CD14-positive monocyte (primary cell): Measurements from ENCODE around the gene ROPN1. TPM values are rescaled to one million over a fixed set of nuclear protein-coding genes. Genes with fewer than 3 reads are reported as not detected.

Source experiments
- DNase-seq, 3 donors: peaks; one replicate each; pipeline ENCODE4 v3.0.0-alpha.2; 2011 to 2022
- H2AFZ ChIP-seq: 2 replicates; pipeline ENCODE4 v1.6.0; 2012; ENCODE audit warnings: mild to moderate bottlenecking, low read depth, low read length, inconsistent platforms; ENCODE audit not compliant: insufficient read depth, poor library complexity, severe bottlenecking
- H3K27ac ChIP-seq, 2 donors: 1 replicate in 1 of 2; 2 replicates in 1 of 2; pipeline ENCODE4 v1.5.1; 2012 to 2013; ENCODE audit warnings: low read length in 2 of 2, control low read depth in 1 of 2, inconsistent platforms in 1 of 2, low read depth in 1 of 2, mild to moderate bottlenecking in 1 of 2
- H3K27me3 ChIP-seq, 2 donors: one replicate each; pipeline versions ENCODE4 v1.6.0 to v1.6.1; 2011 to 2013; ENCODE audit warnings: low read length in 2 of 2; ENCODE audit not compliant: control insufficient read depth in 2 of 2, insufficient read depth in 2 of 2
- H3K36me3 ChIP-seq, 2 donors: replicated peaks in 1 of 2; 1 replicate in 1 of 2; 2 replicates in 1 of 2; pipeline versions ENCODE4 v1.5.1 to v1.6.1; 2012 to 2013; ENCODE audit warnings: low read length in 2 of 2, control low read depth in 1 of 2, inconsistent platforms in 1 of 2, mild to moderate bottlenecking in 1 of 2; ENCODE audit not compliant: insufficient read depth in 2 of 2, control insufficient read depth in 1 of 2
- H3K4me1 ChIP-seq, 2 donors: 1 replicate in 1 of 2; 2 replicates in 1 of 2; pipeline versions ENCODE4 v1.5.1 to v1.6.1; 2012 to 2013; ENCODE audit warnings: low read length in 2 of 2, control low read depth in 1 of 2, inconsistent platforms in 1 of 2, mild to moderate bottlenecking in 1 of 2, moderate library complexity in 1 of 2; ENCODE audit not compliant: insufficient read depth in 2 of 2, control insufficient read depth in 1 of 2
- H3K4me2 ChIP-seq: replicated peaks from 2 replicates; pipeline ENCODE3; 2012; ENCODE audit warnings: low read length, moderate library complexity, mild to moderate bottlenecking; ENCODE audit not compliant: poor library complexity, severe bottlenecking; ENCODE audit errors: extremely low read depth
- H3K4me3 ChIP-seq, 3 experiments: fragments of 200-600 bp in 1 of 3; sonication (generic) in 1 of 3; replicated peaks in 1 of 3; 1 replicate in 2 of 3; 2 replicates in 1 of 3; pipeline ENCODE4 v1.5.1; 2011 to 2013; ENCODE audit warnings: low read length in 3 of 3, mild to moderate bottlenecking in 3 of 3, control low read depth in 2 of 3, low read depth in 2 of 3, inconsistent platforms in 1 of 3, moderate library complexity in 1 of 3
- H3K79me2 ChIP-seq: 2 replicates; pipeline ENCODE4 v1.6.0; 2012; ENCODE audit warnings: mild to moderate bottlenecking, control low read depth, inconsistent platforms, low read length, moderate library complexity; ENCODE audit not compliant: insufficient read depth
- H3K9ac ChIP-seq: 2 replicates; pipeline ENCODE4 v1.6.0; 2017; ENCODE audit warnings: low read length, mild to moderate bottlenecking; ENCODE audit not compliant: insufficient read depth, poor library complexity, severe bottlenecking
- H3K9me3 ChIP-seq, 2 donors: replicated peaks in 1 of 2; 1 replicate in 1 of 2; 2 replicates in 1 of 2; pipeline versions ENCODE4 v1.5.1 to v1.6.1; 2012 to 2013; ENCODE audit warnings: low read length in 2 of 2, control low read depth in 1 of 2; ENCODE audit not compliant: control insufficient read depth in 1 of 2, insufficient read depth in 1 of 2
- H4K20me1 ChIP-seq: 2 replicates; pipeline ENCODE4 v1.6.0; 2012; ENCODE audit warnings: mild to moderate bottlenecking, low read length, control low read depth, moderate library complexity; ENCODE audit not compliant: insufficient read depth
- H3K27ac Mint-ChIP-seq, 7 donors: one replicate each; pipeline ENCODE4 v1.8.0; 2020; ENCODE audit warnings: mild to moderate bottlenecking in 7 of 7, mixed read lengths in 7 of 7, moderate library complexity in 6 of 7, inconsistent platforms in 2 of 7
- H3K27me3 Mint-ChIP-seq, 3 donors: one replicate each; pipeline ENCODE4 v1.8.0; 2021 to 2022; ENCODE audit warnings: low read depth in 3 of 3, mild to moderate bottlenecking in 3 of 3, mixed read lengths in 3 of 3, moderate library complexity in 3 of 3, inconsistent platforms in 1 of 3
- H3K36me3 Mint-ChIP-seq, 2 donors: one replicate each; pipeline ENCODE4 v1.8.0; 2020; ENCODE audit warnings: mixed read lengths in 2 of 2, inconsistent platforms in 1 of 2, mild to moderate bottlenecking in 1 of 2
- H3K4me1 Mint-ChIP-seq: one replicate; pipeline ENCODE4 v1.8.0; 2020; ENCODE audit warnings: mild to moderate bottlenecking, mixed read lengths
- H3K4me3 Mint-ChIP-seq, 2 donors: one replicate each; pipeline ENCODE4 v1.8.0; 2020; ENCODE audit warnings: mild to moderate bottlenecking in 2 of 2, mixed read lengths in 2 of 2, moderate library complexity in 1 of 2
- H3K9me3 Mint-ChIP-seq, 7 donors: one replicate each; pipeline ENCODE4 v1.8.0; 2020 to 2022; ENCODE audit warnings: mixed read lengths in 7 of 7, mild to moderate bottlenecking in 6 of 7, moderate library complexity in 6 of 7, inconsistent platforms in 2 of 7
- WGBS: methylation state at CpG from one replicate; pipeline ENCODE4 v1.1.5; 2013; ENCODE audit warnings: missing lambda C conversion rate; ENCODE audit not compliant: insufficient coverage; 5-methylcytosine and 5-hydroxymethylcytosine counted together
- intact Hi-C, 2 donors: fragments of 100-400 bp; cut with micrococcal nuclease; formaldehyde crosslinking; loops; one replicate each; pipeline versions ENCODE4 v1.15.0 to v1.15.1; 2023
- polyA plus RNA-seq, 3 donors: library from polyadenylated mRNA; depleted of rRNA in 1 of 3; unstranded in 2 of 3; stranded (reverse) in 1 of 3; fragments of 300-500 nt in 2 of 3; fragments of >200 nt in 1 of 3; fragmentation: Illumina TruSeq in 2 of 3; gene quantifications; 1 replicate in 2 of 3; 2 replicates in 1 of 3; pipeline ENCODE4 v1.2.3, GENCODE V29; 2012 to 2021
- TF ChIP-seq, protein P1 (sequence below): fragments of 200-600 bp; IDR thresholded peaks from one replicate; pipeline ENCODE4 v1.8.0; 2022; ENCODE audit warnings: antibody characterized with exemption, mild to moderate bottlenecking

ROPN1 gene
- polyA plus RNA-seq, 3 donors, result not detected

DNA sequence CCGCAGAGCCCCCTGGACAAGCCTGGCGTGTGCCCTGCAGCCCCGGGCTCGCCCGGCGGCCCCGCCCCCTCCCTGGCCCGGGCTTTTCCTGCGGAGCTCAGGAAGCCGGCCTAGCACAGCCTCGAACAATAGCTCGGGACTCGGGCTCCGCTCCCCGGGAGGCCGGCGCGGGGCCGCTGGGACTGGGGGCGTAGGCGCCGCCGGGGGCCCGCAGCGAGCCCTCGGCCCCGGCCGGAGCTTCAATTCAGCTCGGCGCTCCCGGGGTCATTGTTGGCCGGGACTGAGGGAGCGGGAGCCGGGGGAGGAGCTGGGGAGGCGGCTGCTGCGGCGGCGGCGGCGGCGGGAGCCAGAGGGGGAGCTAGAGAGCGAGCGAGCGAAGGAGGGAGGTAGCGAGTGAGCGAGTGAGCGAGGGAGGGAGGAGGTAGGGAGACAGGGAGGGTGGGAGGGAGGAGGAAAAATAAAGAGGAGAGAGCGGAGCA lies 41.0 kb upstream of the ROPN1 start:
- TF ChIP-seq, protein P1, sequence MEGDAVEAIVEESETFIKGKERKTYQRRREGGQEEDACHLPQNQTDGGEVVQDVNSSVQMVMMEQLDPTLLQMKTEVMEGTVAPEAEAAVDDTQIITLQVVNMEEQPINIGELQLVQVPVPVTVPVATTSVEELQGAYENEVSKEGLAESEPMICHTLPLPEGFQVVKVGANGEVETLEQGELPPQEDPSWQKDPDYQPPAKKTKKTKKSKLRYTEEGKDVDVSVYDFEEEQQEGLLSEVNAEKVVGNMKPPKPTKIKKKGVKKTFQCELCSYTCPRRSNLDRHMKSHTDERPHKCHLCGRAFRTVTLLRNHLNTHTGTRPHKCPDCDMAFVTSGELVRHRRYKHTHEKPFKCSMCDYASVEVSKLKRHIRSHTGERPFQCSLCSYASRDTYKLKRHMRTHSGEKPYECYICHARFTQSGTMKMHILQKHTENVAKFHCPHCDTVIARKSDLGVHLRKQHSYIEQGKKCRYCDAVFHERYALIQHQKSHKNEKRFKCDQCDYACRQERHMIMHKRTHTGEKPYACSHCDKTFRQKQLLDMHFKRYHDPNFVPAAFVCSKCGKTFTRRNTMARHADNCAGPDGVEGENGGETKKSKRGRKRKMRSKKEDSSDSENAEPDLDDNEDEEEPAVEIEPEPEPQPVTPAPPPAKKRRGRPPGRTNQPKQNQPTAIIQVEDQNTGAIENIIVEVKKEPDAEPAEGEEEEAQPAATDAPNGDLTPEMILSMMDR, result peak; percentile 67
- Mint-ChIP-seq H3K9me3 (peaks cover 0 to 23% (median 9%) of the 10 kb centered on the region in 7 donors), H3K4me1 (peaks cover 9% of the 10 kb centered on the region), H3K27me3 (peaks cover 50 to 66% (median 56%) of the 10 kb centered on the region in 3 donors), H3K4me3 (peak overlapping the region; percentile 51 to 54), H3K36me3 (peaks cover 3 to 11% of the 10 kb centered on the region in 2 donors), H3K27ac (no peak overlapping the region)
- H3K9me3 ChIP-seq, result peaks cover 0 to 14% of the 10 kb centered on the region in 2 donors
- H2AFZ ChIP-seq, result peak overlapping the region; percentile 68
- H3K4me1 ChIP-seq, result peaks cover 5 to 9% of the 10 kb centered on the region in 2 donors
- H4K20me1 ChIP-seq, result no peaks in the 10 kb centered on the region
- H3K27ac ChIP-seq, result no peak overlapping the region
- H3K36me3 ChIP-seq, result no peaks in the 10 kb centered on the region
- no peak overlapping the region for H3K9ac ChIP-seq
- H3K27me3 ChIP-seq, result peaks cover 77 to 81% of the 10 kb centered on the region in 2 donors
- peak overlapping the region; percentile 74 for H3K4me2 ChIP-seq
- peak; percentile 2 to 30 (median 8) for DNase-seq
- intact Hi-C loops, result no loop called here
- under 1% methylated on average over 48 of the region's 48 CpGs for WGBS
- H3K79me2 ChIP-seq, result no peaks in the 10 kb centered on the region
- H3K4me3 ChIP-seq, result peak overlapping the region in 1 of 3 experiments; percentile 63

DNA sequence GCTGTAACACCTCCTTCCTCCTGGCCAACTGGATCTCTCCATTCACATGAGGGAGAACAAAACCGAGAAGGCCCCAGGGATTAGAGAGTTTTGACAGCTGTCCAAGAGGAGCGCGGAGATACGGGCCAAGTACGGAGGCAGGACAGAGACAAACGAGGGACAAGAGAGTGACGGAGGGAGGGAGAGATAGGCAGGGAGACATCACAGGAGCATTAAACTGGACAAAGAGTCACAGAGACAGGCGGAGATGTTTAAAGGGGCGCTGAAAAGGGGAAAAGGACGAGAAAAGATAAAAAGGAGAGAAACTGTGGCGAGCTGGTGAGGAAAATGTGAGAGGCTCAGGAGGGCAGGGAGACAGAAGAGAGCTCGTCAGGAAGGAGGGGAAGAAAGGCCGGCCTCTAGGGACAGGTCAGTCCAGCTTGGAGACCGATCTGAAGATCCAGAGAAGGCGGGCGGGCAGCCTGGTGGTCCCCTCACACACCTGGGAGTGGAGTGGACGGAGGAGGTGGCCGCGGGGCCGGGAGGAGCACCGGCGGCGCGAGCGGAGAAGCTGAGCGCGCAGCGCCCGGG lies 40.5 kb upstream of the ROPN1 start:
- H3K4me3 ChIP-seq, result peak overlapping the region in 1 of 3 experiments; percentile 63
- peaks cover 75 to 78% of the 10 kb centered on the region in 2 donors for H3K27me3 ChIP-seq
- no peaks in the 10 kb centered on the region for H3K79me2 ChIP-seq
- TF ChIP-seq, protein P1, result no peak
- no peak overlapping the region for H3K9ac ChIP-seq
- H3K9me3 ChIP-seq, result peaks cover 0 to 14% of the 10 kb centered on the region in 2 donors
- no peak overlapping the region for H3K27ac ChIP-seq
- H2AFZ ChIP-seq, result peak overlapping the region; percentile 68
- H3K4me2 ChIP-seq, result peak overlapping the region; percentile 74
- peaks cover 5 to 9% of the 10 kb centered on the region in 2 donors for H3K4me1 ChIP-seq
- intact Hi-C loops, result no loop called here
- no peak for DNase-seq
- no peaks in the 10 kb centered on the region for H4K20me1 ChIP-seq
- Mint-ChIP-seq H3K4me3 (peak overlapping the region; percentile 72 to 95), H3K27ac (no peak overlapping the region), H3K9me3 (peaks cover 0 to 23% (median 9%) of the 10 kb centered on the region in 7 donors), H3K4me1 (peaks cover 9% of the 10 kb centered on the region), H3K27me3 (peaks cover 50 to 71% (median 57%) of the 10 kb centered on the region in 3 donors), H3K36me3 (peaks cover 3 to 11% of the 10 kb centered on the region in 2 donors)
- no peaks in the 10 kb centered on the region for H3K36me3 ChIP-seq
- 36% methylated on average over 27 of the region's 29 CpGs for WGBS
